GM18526 (cell line): ENCODE data around the gene GABBR2.

Experiments used
- POLR2A ChIP-seq: IDR thresholded peaks from 3 replicates; pipeline ENCODE4 v1.6.1; 2011; ENCODE audit not compliant: insufficient read length; ENCODE audit errors: extremely low read depth

GABBR2 gene

GRCh38 chr9:98634685-98635336 is 73.9 kb downstream of the GABBR2 start:
- no peak for TF ChIP-seq POLR2A

GRCh38 chr9:98632839-98633238 is 75.9 kb downstream of the GABBR2 start:
- TF ChIP-seq POLR2A, result no peak

GRCh38 chr9:98627296-98627695 is 81.4 kb downstream of the GABBR2 start:
- TF ChIP-seq POLR2A, result no peak

GRCh38 chr9:98625728-98626127 is 83.0 kb downstream of the GABBR2 start:
- TF ChIP-seq POLR2A, result no peak

- no peak for TF ChIP-seq POLR2A
These were observed 88.9 kb downstream of the GABBR2 start for GRCh38 chr9:98619788-98620187.

GRCh38 chr9:98615633-98616032 is 93.1 kb downstream of the GABBR2 start:
- TF ChIP-seq POLR2A, result no peak

GRCh38 chr9:98614941-98615340 is 93.8 kb downstream of the GABBR2 start:
- TF ChIP-seq POLR2A, result no peak

GRCh38 chr9:98612061-98612752 is 96.5 kb downstream of the GABBR2 start:
- no peak for TF ChIP-seq POLR2A

GRCh38 chr9:98611319-98611718 is 97.4 kb downstream of the GABBR2 start:
- no peak for TF ChIP-seq POLR2A

GRCh38 chr9:98610711-98611110 is 98.0 kb downstream of the GABBR2 start:
- TF ChIP-seq POLR2A, result no peak

- no peak for TF ChIP-seq POLR2A
These were observed 98.5 kb downstream of the GABBR2 start for GRCh38 chr9:98610211-98610610.

- no peak for TF ChIP-seq POLR2A
These were observed 99.1 kb downstream of the GABBR2 start for GRCh38 chr9:98609646-98610045.

GRCh38 chr9:98607787-98608186 is 100.9 kb downstream of the GABBR2 start:
- no peak for TF ChIP-seq POLR2A

GRCh38 chr9:98607152-98607551 is 101.6 kb downstream of the GABBR2 start:
- TF ChIP-seq POLR2A, result no peak

- TF ChIP-seq POLR2A, result no peak
These were observed 102.0 kb downstream of the GABBR2 start for GRCh38 chr9:98606730-98607129.

GRCh38 chr9:98605116-98605515 is 103.6 kb downstream of the GABBR2 start:
- TF ChIP-seq POLR2A, result no peak
